Body of pancreas (tissue), 4 donors: ENCODE results near the gene SEC31B. TPM values are rescaled to one million over a fixed set of nuclear protein-coding genes. Genes with fewer than 3 reads are reported as not detected.

Experiments used
- ATAC-seq: fragments of 150-250 bp; one replicate; pipeline ENCODE4 v1.9.1; 2016
- DNase-seq, 4 donors: peaks; one replicate each; pipeline ENCODE4 v3.0.0-alpha.2; 2019
- H3K27ac ChIP-seq, 4 donors: fragments of 200-600 bp; sonication (generic); 1 replicate in 3 of 4; 2 replicates in 1 of 4; pipeline versions ENCODE4 v1.5.1 to v1.6.1; 2016 to 2019; ENCODE audit warnings: mild to moderate bottlenecking in 1 of 4, mixed read lengths in 1 of 4, moderate library complexity in 1 of 4
- H3K27me3 ChIP-seq, 2 donors: fragments of 200-600 bp; sonication (generic); one replicate each; pipeline ENCODE4 v1.6.0; 2016; ENCODE audit warnings: mild to moderate bottlenecking in 1 of 2
- H3K36me3 ChIP-seq, 2 donors: fragments of 200-600 bp; sonication (generic); replicated peaks in 1 of 2; 2 replicates each; pipeline ENCODE4 v1.5.1; 2016; ENCODE audit warnings: low read depth in 2 of 2; ENCODE audit not compliant: insufficient read depth in 1 of 2
- H3K4me1 ChIP-seq: fragments of 200-600 bp; sonication (generic); one replicate; pipeline ENCODE4 v1.6.0; 2016
- H3K4me3 ChIP-seq, 2 donors: fragments of 200-600 bp; sonication (generic); 1 replicate in 1 of 2; 2 replicates in 1 of 2; pipeline ENCODE4 v1.5.1; 2016 to 2019
- H3K9me3 ChIP-seq, 3 donors: fragments of 200-600 bp; sonication (generic); 1 replicate in 2 of 3; 2 replicates in 1 of 3; pipeline ENCODE4 v1.5.1; 2016
- CTCF ChIP-seq, 7 experiments: fragments of 450-650 bp in 4 of 7; fragments of 200-600 bp in 3 of 7; sonication (generic) in 3 of 7; IDR thresholded peaks; one replicate each; pipeline ENCODE4 v1.5.1; 2016 to 2019; ENCODE audit warnings: antibody characterized with exemption in 7 of 7
- POLR2A ChIP-seq, 3 donors: fragments of 450-650 bp; IDR thresholded peaks; one replicate each; pipeline ENCODE4 v1.6.1; 2016; ENCODE audit warnings: antibody characterized with exemption in 3 of 3, mild to moderate bottlenecking in 2 of 3
- WGBS, 2 donors: methylation state at CpG; one replicate each; pipeline ENCODE4 v1.1.5; 2017; 5-methylcytosine and 5-hydroxymethylcytosine counted together
- intact Hi-C: fragments of 100-400 bp; cut with DNase I; formaldehyde crosslinking; loops from one replicate; pipeline ENCODE4 v1.15.1; 2023
- total RNA-seq, 2 donors: library from RNA; depleted of rRNA; stranded (reverse); fragments of >200 nt; gene quantifications; one replicate each; pipeline ENCODE4 v1.1.0, GENCODE V29; 2016

SEC31B gene
- total RNA-seq, 2 donors from 2014 or later = 4.3 to 6.5 TPM

- DNase-seq = peak; percentile 74 to 88 (median 82)
- Histone ChIP-seq H3K4me3 (no peak overlapping the region), H3K36me3 (peaks cover 0 to under 1% of the 10 kb centered on the region in 2 donors), H3K27ac (no peak overlapping the region), H3K27me3 (no peaks in the 10 kb centered on the region), H3K9me3 (no peaks in the 10 kb centered on the region), H3K4me1 (peaks cover 13% of the 10 kb centered on the region)
- peak; percentile 88 for ATAC-seq
- whole genome bisulfite sequencing, 2 donors = 9 to 13% methylated on average over 7 of the region's 7 CpGs
- intact Hi-C loops = loop anchor here (5.0 to 10.0 kb wide), 2 partner anchors 82 to 184 kb away; partner anchors contain the start of gene PKD2L1
- no peak for TF ChIP-seq POLR2A (IDR thresholded peaks at IDR 0.05)
- peak; percentile 52 to 90 (median 73) for TF ChIP-seq CTCF (IDR thresholded peaks at IDR 0.05)
Observed at GRCh38 chr10:100518761-100519241, 860 bp downstream of the SEC31B start.

- Histone ChIP-seq H3K27ac (no peak overlapping the region), H3K4me1 (peaks cover 13% of the 10 kb centered on the region), H3K4me3 (no peak overlapping the region), H3K9me3 (no peaks in the 10 kb centered on the region), H3K36me3 (no peaks in the 10 kb centered on the region), H3K27me3 (no peaks in the 10 kb centered on the region)
- TF ChIP-seq CTCF (IDR thresholded peaks at IDR 0.05) (peak in 1 of 7 experiments; percentile 22), POLR2A (IDR thresholded peaks at IDR 0.05) (no peak)
- intact Hi-C loops = loop anchor here (5.0 to 10.0 kb wide), 2 partner anchors 80 to 182 kb away; partner anchors contain the start of gene PKD2L1
- DNase-seq (peak in 1 of 4 donors; percentile 41), ATAC-seq (no peak)
- 56 to 66% methylated on average over 2 of the region's 2 CpGs for WGBS, 2 donors
Observed at GRCh38 chr10:100516847-100517246, 2.8 kb downstream of the SEC31B start.

- TF ChIP-seq CTCF (IDR thresholded peaks at IDR 0.05) = no peak
- TF ChIP-seq POLR2A (IDR thresholded peaks at IDR 0.05) = no peak
- H3K4me3 ChIP-seq = no peak overlapping the region
- intact Hi-C loops = loop anchor here (5.0 to 10.0 kb wide), 2 partner anchors 78 to 181 kb away; partner anchors contain the start of gene PKD2L1
- ATAC-seq (no peak), DNase-seq (no peak)
- H3K27me3 ChIP-seq = no peaks in the 10 kb centered on the region
- H3K9me3 ChIP-seq = no peaks in the 10 kb centered on the region
- no peak overlapping the region for H3K27ac ChIP-seq
- H3K36me3 ChIP-seq = no peaks in the 10 kb centered on the region
- peaks cover 13% of the 10 kb centered on the region for H3K4me1 ChIP-seq
- 74 to 79% methylated on average over 3 of the region's 3 CpGs for WGBS, 2 donors
Observed at GRCh38 chr10:100515612-100516011, 4.0 kb downstream of the SEC31B start.

GRCh38 chr10:100510533-100511308 is 8.9 kb downstream of the SEC31B start:
- no peak for TF ChIP-seq POLR2A (IDR thresholded peaks at IDR 0.05)
- no peak for TF ChIP-seq CTCF (IDR thresholded peaks at IDR 0.05)
- H3K36me3 ChIP-seq = no peaks in the 10 kb centered on the region
- ATAC-seq (no peak), DNase-seq (peak; percentile 27 to 71 (median 50))
- H3K4me1 ChIP-seq = peaks cover 6% of the 10 kb centered on the region
- no peak overlapping the region for H3K27ac ChIP-seq
- 64 to 77% methylated on average over 7 of the region's 7 CpGs for WGBS, 2 donors
- H3K9me3 ChIP-seq = no peaks in the 10 kb centered on the region
- intact Hi-C loops = loop anchor here (10.0 kb wide), 1 partner anchor 176 kb away; the partner anchor contains the start of gene PKD2L1
- H3K4me3 ChIP-seq = no peak overlapping the region
- H3K27me3 ChIP-seq = no peaks in the 10 kb centered on the region
